GM12878 (cell line): Measurements from ENCODE around the gene COL1A2. TPM values are rescaled to one million over a fixed set of nuclear protein-coding genes. Genes with fewer than 3 reads are reported as not detected.

Experiments used
- ATAC-seq: fragments of 200-7000 bp; cut with Tn5 transposase; 3 replicates; pipeline ENCODE4 v1.9.1; 2020; ENCODE audit warnings: mild to moderate bottlenecking, moderate library complexity
- BruUV-seq: library from RNA; stranded (reverse); fragments of 400-500 nt; replicated peaks from 2 replicates; lab custom pipeline; 2021; lab: Mats Ljungman, UMichigan
- CTCF ChIA-PET: fragments of 300-600 bp; sonication (Branson Sonifier 250); formaldehyde crosslinking; extraction: SDS; loops from one replicate; lab custom pipeline; 2021; ENCODE audit warnings: inconsistent platforms; lab: Yijun Ruan, JAX
- POLR2A ChIA-PET: fragments of 350-600 bp; formaldehyde crosslinking; extraction: SDS; loops from one replicate; lab custom pipeline; 2021; ENCODE audit warnings: inconsistent platforms; lab: Charles Lee
- RAD21 ChIA-PET: fragments of 300-600 bp; sonication (Branson Sonifier 250); formaldehyde crosslinking; loops from one replicate; lab custom pipeline; 2023; ENCODE audit warnings: antibody characterized with exemption; ENCODE audit not compliant: unreplicated experiment; lab: Charles Lee
- SMC1A ChIA-PET: fragments of 300-600 bp; sonication (Branson Sonifier 250); formaldehyde crosslinking; loops from one replicate; lab custom pipeline; 2023; ENCODE audit not compliant: unreplicated experiment, uncharacterized antibody; lab: Charles Lee
- DNase-seq: peaks from one replicate; pipeline ENCODE4 v3.0.0-alpha.2; 2011; ENCODE audit warnings: low read depth, low spot score
- FAIRE-seq: peaks from 3 replicates; lab custom pipeline; 2011; peaks lifted over from hg19 to GRCh38; lab: Jason Lieb, UNC
- H2AFZ ChIP-seq: 2 replicates; pipeline ENCODE4 v1.6.0; 2011; ENCODE audit warnings: low read depth, low read length, control low read depth; ENCODE audit not compliant: control insufficient read depth
- H3K27ac ChIP-seq: 2 replicates; pipeline ENCODE4 v1.5.1; 2011; ENCODE audit warnings: control low read depth; ENCODE audit not compliant: control insufficient read depth, insufficient read depth
- H3K27me3 ChIP-seq, 2 experiments: replicated peaks in 1 of 2; 2 replicates each; pipeline versions ENCODE4 v1.6.0 to v1.6.1; 2011; ENCODE audit warnings: low read length in 1 of 2; ENCODE audit not compliant: control insufficient read depth in 2 of 2, insufficient read depth in 2 of 2
- H3K36me3 ChIP-seq, 2 experiments: 2 replicates each; pipeline ENCODE4 v1.5.1; 2011; ENCODE audit warnings: low read length in 1 of 2; ENCODE audit not compliant: control insufficient read depth in 2 of 2, insufficient read depth in 2 of 2
- H3K4me1 ChIP-seq: 2 replicates; pipeline ENCODE4 v1.6.1; 2011; ENCODE audit warnings: mild to moderate bottlenecking, low read length, moderate library complexity, mixed read lengths; ENCODE audit not compliant: control insufficient read depth, insufficient read depth
- H3K4me2 ChIP-seq: 2 replicates; pipeline ENCODE4 v1.6.0; 2011; ENCODE audit warnings: control low read depth; ENCODE audit not compliant: control insufficient read depth, insufficient read depth
- H3K4me3 ChIP-seq: fragments of 200-600 bp; sonication (generic); 2 replicates; pipeline ENCODE4 v1.5.1; 2016
- H3K79me2 ChIP-seq: 2 replicates; pipeline ENCODE4 v1.6.0; 2011; ENCODE audit warnings: low read length; ENCODE audit not compliant: control insufficient read depth, insufficient read depth
- H3K9ac ChIP-seq: 2 replicates; pipeline ENCODE4 v1.8.0; 2011; ENCODE audit warnings: low read length, control low read depth, mixed read lengths; ENCODE audit not compliant: control insufficient read depth, insufficient read depth
- H3K9me3 ChIP-seq: replicated peaks from 3 replicates; pipeline ENCODE4 v1.5.1; 2011; ENCODE audit warnings: mild to moderate bottlenecking, low read length; ENCODE audit not compliant: control insufficient read depth, insufficient read depth
- H4K20me1 ChIP-seq: 2 replicates; pipeline ENCODE4 v1.6.0; 2011; ENCODE audit not compliant: control insufficient read depth, insufficient read depth
- BACH1 ChIP-seq: fragments of 450-650 bp; IDR thresholded peaks from 2 replicates; pipeline ENCODE4 v1.6.1; 2017; ENCODE audit warnings: mild to moderate bottlenecking, borderline replicate concordance
- BHLHE40 ChIP-seq, 2 experiments: fragments of 450-650 bp in 1 of 2; IDR thresholded peaks; 2 replicates each; pipeline ENCODE4 v1.6.1; 2011 to 2017; ENCODE audit warnings: low read depth in 2 of 2, borderline replicate concordance in 1 of 2, improper control_type of control experiment in 1 of 2, low read length in 1 of 2, mild to moderate bottlenecking in 1 of 2
- BMI1 ChIP-seq: fragments of 450-650 bp; IDR thresholded peaks from 2 replicates; pipeline ENCODE4 v1.6.1; 2016; ENCODE audit warnings: mild to moderate bottlenecking, moderate library complexity, borderline replicate concordance
- CEBPB ChIP-seq, 2 experiments: fragments of 150-350 bp in 1 of 2; IDR thresholded peaks; 2 replicates each; pipeline ENCODE4 v1.6.1; 2012 to 2014; ENCODE audit warnings: low read depth in 2 of 2, low read length in 2 of 2, borderline replicate concordance in 1 of 2, inconsistent platforms in 1 of 2
- HDGF ChIP-seq: fragments of 450-650 bp; IDR thresholded peaks from 2 replicates; pipeline ENCODE4 v1.6.1; 2016; ENCODE audit warnings: antibody characterized with exemption
- KLF5 ChIP-seq: fragments of 450-650 bp; IDR thresholded peaks from 2 replicates; pipeline ENCODE4 v1.6.1; 2014; ENCODE audit warnings: mild to moderate bottlenecking; ENCODE audit not compliant: partially characterized antibody
- RBBP5 ChIP-seq: fragments of 200-600 bp; sonication (generic); conservative IDR thresholded peaks from 2 replicates; pipeline ENCODE4 v1.6.1; 2016
- SMAD1 ChIP-seq: fragments of 450-650 bp; IDR thresholded peaks from 2 replicates; pipeline ENCODE4 v1.6.1; 2018; ENCODE audit warnings: mild to moderate bottlenecking, low read depth; ENCODE audit not compliant: partially characterized antibody
- SMC3 ChIP-seq: IDR thresholded peaks from 2 replicates; pipeline ENCODE4 v1.6.1; 2011; ENCODE audit warnings: low read length, improper control_type of control experiment, borderline replicate concordance
- SPI1 ChIP-seq: IDR thresholded peaks from 2 replicates; pipeline ENCODE4 v1.6.1; 2011; ENCODE audit warnings: low read depth, mild to moderate bottlenecking, low read length, moderate library complexity, borderline replicate concordance; ENCODE audit not compliant: insufficient read depth
- SREBF2 ChIP-seq: IDR thresholded peaks from 2 replicates; pipeline ENCODE4 v1.6.1; 2012; ENCODE audit warnings: mild to moderate bottlenecking, low read length
- WGBS: methylation state at CpG from one replicate; pipeline ENCODE4 v1.1.6; 2016; ENCODE audit warnings: low lambda C conversion rate; ENCODE audit not compliant: insufficient replicate concordance, insufficient coverage; ENCODE audit errors: missing lambda C conversion rate; 5-methylcytosine and 5-hydroxymethylcytosine counted together
- in situ Hi-C: fragments of 300-500 bp; cut with MboI; formaldehyde crosslinking; loops from 9 replicates; pipeline ENCODE4 v1.14.3; 2018; ENCODE audit warnings: mixed read lengths
- intact Hi-C: fragments of 100-400 bp; cut with micrococcal nuclease; formaldehyde crosslinking; loops from one replicate; pipeline ENCODE4 v1.14.2; 2022; ENCODE audit not compliant: unreplicated experiment
- polyA plus RNA-seq, 11 experiments: library from polyadenylated mRNA; depleted of rRNA in 4 of 11; unstranded in 6 of 11; stranded (reverse) in 5 of 11; fragments of >200 nt; fragmentation: Nextera tagmentation in 4 of 11; fragmentation: Illumina TruSeq in 1 of 11; extraction: Ambion mirVana in 4 of 11; extraction: Trizol in 1 of 11; gene quantifications; 1 replicate in 1 of 11; 2 replicates in 10 of 11; pipeline versions ENCODE4 v1.2.1 to v1.2.3, GENCODE V29; 2011 to 2016; ENCODE audit warnings: inconsistent platforms in 2 of 11, missing spikeins in 2 of 11, low read depth in 1 of 11
- total RNA-seq, 4 experiments: library from RNA; depleted of rRNA in 3 of 4; stranded (reverse); fragments of >200 nt in 3 of 4; fragmentation: Illumina TruSeq in 1 of 4; extraction: Trizol in 1 of 4; gene quantifications; 2 replicates each; pipeline versions ENCODE4 v1.2.1 to v1.2.3, GENCODE V29; 2013 to 2021
- TF ChIP-seq, protein P1 (sequence below): fragments of 450-650 bp; IDR thresholded peaks from 2 replicates; pipeline ENCODE4 v1.6.1; 2018; ENCODE audit warnings: mild to moderate bottlenecking, low read depth, moderate library complexity; ENCODE audit not compliant: partially characterized antibody
- TF ChIP-seq, protein P2 (sequence below): fragments of 450-650 bp; IDR thresholded peaks from 2 replicates; pipeline ENCODE4 v1.6.1; 2018; ENCODE audit warnings: borderline replicate concordance, mild to moderate bottlenecking; ENCODE audit not compliant: partially characterized antibody

Gene COL1A2
- total and polyA plus RNA-seq, 10 of the 15 experiments (the other 5 are each of a cell fraction or from before 2014, with no cell fraction given): 0.03 to 2.5 (median 0.76) TPM; not detected in 4

DNA sequence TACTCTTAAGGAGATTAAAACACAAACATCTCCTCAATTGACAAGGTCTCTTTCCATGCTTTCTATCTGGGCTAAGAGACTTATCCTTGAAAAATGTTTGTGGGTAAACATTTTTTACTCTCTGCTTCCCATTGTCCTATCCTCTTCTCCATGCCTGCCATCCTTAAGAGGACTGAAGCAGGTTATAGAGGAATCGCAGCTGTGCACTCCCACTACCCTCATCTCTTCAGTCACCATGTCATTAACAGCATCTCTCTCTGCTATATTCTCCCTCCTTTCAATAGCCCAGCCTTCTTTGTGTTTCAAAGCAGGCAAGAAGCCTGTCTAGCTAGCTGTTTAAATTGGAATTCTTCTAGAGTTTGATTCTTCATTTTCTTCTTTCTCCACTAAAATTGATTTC, 22.6 kb downstream of the COL1A2 start:
- ChIA-PET CTCF (no interaction called here), POLR2A (no interaction called here), RAD21 (no interaction called here), SMC1A (no interaction called here)
- Histone ChIP-seq H3K4me3 (no peak overlapping the region), H3K36me3 (no peaks in the 10 kb centered on the region), H3K9me3 (no peaks in the 10 kb centered on the region), H3K79me2 (no peaks in the 10 kb centered on the region), H4K20me1 (no peaks in the 10 kb centered on the region), H2AFZ (no peak overlapping the region), H3K9ac (no peak overlapping the region), H3K4me1 (no peaks in the 10 kb centered on the region), H3K4me2 (no peak overlapping the region), H3K27ac (no peak overlapping the region), H3K27me3 (peaks cover 0 to 2% of the 10 kb centered on the region in 2 experiments; a peak in 2 of 4 replicates)
- FAIRE-seq: no peak
- no peak for DNase-seq
- no peak for ATAC-seq
- WGBS: 5% methylated on average over 1 of the region's 1 CpG
- TF ChIP-seq BACH1 (no peak), BHLHE40 (IDR thresholded peaks at IDR 0.05; ENCODE audit: borderline replicate concordance in 1 of 2, low read depth in 2 of 2, low read length in 1 of 2) (no peak), RBBP5 (no peak)
- intact Hi-C loops: no loop called here
- in situ Hi-C loops: no loop called here
- BruUV-seq: no TSS peak

DNA sequence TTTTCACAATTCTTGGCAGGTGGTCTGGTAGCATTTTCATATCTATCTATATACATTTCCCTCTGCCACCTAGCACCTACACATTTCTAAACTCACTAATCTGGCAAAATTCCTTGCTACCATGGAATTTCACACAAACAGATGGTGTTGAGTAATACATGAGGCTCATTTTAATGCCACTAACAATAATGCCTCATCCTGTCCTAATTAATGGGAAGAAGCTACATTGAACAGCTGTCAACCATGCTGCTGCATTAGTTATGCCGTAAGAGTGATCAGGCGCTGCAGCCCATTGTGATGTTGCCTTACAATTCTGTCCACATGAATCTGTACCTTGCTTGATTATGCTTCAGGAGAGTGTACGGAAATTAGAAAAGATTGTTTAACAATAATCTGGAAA, 23.2 kb downstream of the COL1A2 start:
- POLR2A ChIA-PET: no interaction called here
- FAIRE-seq (no peak), DNase-seq (no peak), ATAC-seq (no peak)
- RAD21 ChIA-PET: no interaction called here
- H3K4me1 ChIP-seq: no peaks in the 10 kb centered on the region
- H3K27me3 ChIP-seq: peaks cover 0 to 2% of the 10 kb centered on the region in 2 experiments; a peak in 1 of 4 replicates
- in situ Hi-C loops (no loop called here), intact Hi-C loops (no loop called here)
- WGBS: 92% methylated on average over 3 of the region's 3 CpGs
- H3K79me2 ChIP-seq: no peaks in the 10 kb centered on the region
- no peak overlapping the region for H3K27ac ChIP-seq
- no peak overlapping the region for H2AFZ ChIP-seq
- no peak overlapping the region for H3K4me2 ChIP-seq
- CTCF ChIA-PET: no interaction called here
- no TSS peak for BruUV-seq
- SMC1A ChIA-PET: no interaction called here
- no peak overlapping the region for H3K4me3 ChIP-seq
- no peaks in the 10 kb centered on the region for H4K20me1 ChIP-seq
- no peaks in the 10 kb centered on the region for H3K9me3 ChIP-seq
- H3K36me3 ChIP-seq: no peaks in the 10 kb centered on the region
- no peak overlapping the region for H3K9ac ChIP-seq
- TF ChIP-seq, protein P1, sequence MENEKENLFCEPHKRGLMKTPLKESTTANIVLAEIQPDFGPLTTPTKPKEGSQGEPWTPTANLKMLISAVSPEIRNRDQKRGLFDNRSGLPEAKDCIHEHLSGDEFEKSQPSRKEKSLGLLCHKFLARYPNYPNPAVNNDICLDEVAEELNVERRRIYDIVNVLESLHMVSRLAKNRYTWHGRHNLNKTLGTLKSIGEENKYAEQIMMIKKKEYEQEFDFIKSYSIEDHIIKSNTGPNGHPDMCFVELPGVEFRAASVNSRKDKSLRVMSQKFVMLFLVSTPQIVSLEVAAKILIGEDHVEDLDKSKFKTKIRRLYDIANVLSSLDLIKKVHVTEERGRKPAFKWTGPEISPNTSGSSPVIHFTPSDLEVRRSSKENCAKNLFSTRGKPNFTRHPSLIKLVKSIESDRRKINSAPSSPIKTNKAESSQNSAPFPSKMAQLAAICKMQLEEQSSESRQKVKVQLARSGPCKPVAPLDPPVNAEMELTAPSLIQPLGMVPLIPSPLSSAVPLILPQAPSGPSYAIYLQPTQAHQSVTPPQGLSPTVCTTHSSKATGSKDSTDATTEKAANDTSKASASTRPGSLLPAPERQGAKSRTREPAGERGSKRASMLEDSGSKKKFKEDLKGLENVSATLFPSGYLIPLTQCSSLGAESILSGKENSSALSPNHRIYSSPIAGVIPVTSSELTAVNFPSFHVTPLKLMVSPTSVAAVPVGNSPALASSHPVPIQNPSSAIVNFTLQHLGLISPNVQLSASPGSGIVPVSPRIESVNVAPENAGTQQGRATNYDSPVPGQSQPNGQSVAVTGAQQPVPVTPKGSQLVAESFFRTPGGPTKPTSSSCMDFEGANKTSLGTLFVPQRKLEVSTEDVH: no peak
- TF ChIP-seq SMC3 (no peak), CEBPB (IDR thresholded peaks at IDR 0.05; ENCODE audit: borderline replicate concordance in 1 of 2, low read depth in 2 of 2, low read length in 2 of 2) (no peak), BMI1 (no peak), SMAD1 (no peak), SPI1 (no peak), HDGF (no peak), SREBF2 (no peak), KLF5 (no peak)
- TF ChIP-seq, protein P2, sequence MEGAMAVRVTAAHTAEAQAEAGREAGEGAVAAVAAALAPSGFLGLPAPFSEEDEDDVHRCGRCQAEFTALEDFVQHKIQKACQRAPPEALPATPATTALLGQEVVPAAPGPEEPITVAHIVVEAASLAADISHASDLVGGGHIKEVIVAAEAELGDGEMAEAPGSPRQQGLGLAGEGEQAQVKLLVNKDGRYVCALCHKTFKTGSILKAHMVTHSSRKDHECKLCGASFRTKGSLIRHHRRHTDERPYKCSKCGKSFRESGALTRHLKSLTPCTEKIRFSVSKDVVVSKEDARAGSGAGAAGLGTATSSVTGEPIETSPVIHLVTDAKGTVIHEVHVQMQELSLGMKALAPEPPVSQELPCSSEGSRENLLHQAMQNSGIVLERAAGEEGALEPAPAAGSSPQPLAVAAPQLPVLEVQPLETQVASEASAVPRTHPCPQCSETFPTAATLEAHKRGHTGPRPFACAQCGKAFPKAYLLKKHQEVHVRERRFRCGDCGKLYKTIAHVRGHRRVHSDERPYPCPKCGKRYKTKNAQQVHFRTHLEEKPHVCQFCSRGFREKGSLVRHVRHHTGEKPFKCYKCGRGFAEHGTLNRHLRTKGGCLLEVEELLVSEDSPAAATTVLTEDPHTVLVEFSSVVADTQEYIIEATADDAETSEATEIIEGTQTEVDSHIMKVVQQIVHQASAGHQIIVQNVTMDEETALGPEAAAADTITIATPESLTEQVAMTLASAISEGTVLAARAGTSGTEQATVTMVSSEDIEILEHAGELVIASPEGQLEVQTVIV: no peak
